Panc1 (cell line): ENCODE results near the gene COL23A1. TPM values are rescaled to one million over a fixed set of nuclear protein-coding genes. Genes with fewer than 3 reads are reported as not detected.

ENCODE experiments used
- ATAC-seq: fragments of 200-7000 bp; cut with Tn5 transposase; 2 replicates; pipeline ENCODE4 v1.9.1; 2020; ENCODE audit warnings: mild to moderate bottlenecking, moderate library complexity
- BruUV-seq: library from RNA; stranded (reverse); fragments of 400-500 nt; replicated peaks from 2 replicates; lab custom pipeline; 2021; lab: Mats Ljungman, UMichigan
- CTCF ChIA-PET: fragments of 300-600 bp; sonication (Branson Sonifier 250); formaldehyde crosslinking; loops from one replicate; lab custom pipeline; 2022; ENCODE audit warnings: antibody characterized with exemption; lab: Charles Lee
- POLR2A ChIA-PET: fragments of 300-600 bp; sonication (Branson Sonifier 250); formaldehyde crosslinking; loops from one replicate; lab custom pipeline; 2022; ENCODE audit warnings: antibody characterized with exemption; lab: Charles Lee
- DNase-seq: peaks from one replicate; pipeline ENCODE4 v3.0.0-alpha.2; 2010; ENCODE audit warnings: low read depth, low spot score
- H3K27ac ChIP-seq: 2 replicates; pipeline ENCODE4 v1.5.1; 2011; ENCODE audit warnings: mild to moderate bottlenecking, low read length, inconsistent platforms
- H3K27me3 ChIP-seq: fragments of 200-500 bp; sonication (Bioruptor generic); 2 replicates; pipeline ENCODE4 v1.6.0; 2014; ENCODE audit warnings: low read length, inconsistent platforms; ENCODE audit not compliant: control insufficient read depth, insufficient read depth
- H3K36me3 ChIP-seq: fragments of 200-500 bp; sonication (Bioruptor generic); 2 replicates; pipeline ENCODE4 v1.5.1; 2014; ENCODE audit warnings: inconsistent platforms, mild to moderate bottlenecking, low read length, moderate library complexity; ENCODE audit not compliant: control insufficient read depth, insufficient read depth
- H3K4me1 ChIP-seq: 2 replicates; pipeline ENCODE4 v1.5.1; 2011; ENCODE audit warnings: inconsistent platforms, mild to moderate bottlenecking, low read length, moderate library complexity; ENCODE audit not compliant: control insufficient read depth, insufficient read depth
- H3K4me3 ChIP-seq, 2 experiments: 2 replicates each; pipeline ENCODE4 v1.5.1; 2011 to 2012; ENCODE audit warnings: low read depth in 2 of 2, low read length in 2 of 2, mild to moderate bottlenecking in 2 of 2, inconsistent platforms in 1 of 2, moderate library complexity in 1 of 2
- H3K9me3 ChIP-seq: fragments of 200-500 bp; sonication (Bioruptor generic); 2 replicates; pipeline ENCODE4 v1.5.1; 2014; ENCODE audit warnings: low read depth, mild to moderate bottlenecking, inconsistent platforms, low read length, moderate library complexity; ENCODE audit not compliant: control insufficient read depth, insufficient read depth
- POLR2AphosphoS5 ChIP-seq: IDR thresholded peaks from 2 replicates; pipeline ENCODE4 v1.6.1; 2012; ENCODE audit warnings: mild to moderate bottlenecking, low read depth, low read length, moderate library complexity
- SIN3A ChIP-seq: IDR thresholded peaks from 2 replicates; pipeline ENCODE4 v1.6.1; 2012; ENCODE audit warnings: low read depth, mild to moderate bottlenecking, low read length, moderate library complexity, borderline replicate concordance; ENCODE audit not compliant: insufficient read depth
- TCF7L2 ChIP-seq: IDR thresholded peaks from 2 replicates; pipeline ENCODE4 v1.6.1; 2011; ENCODE audit warnings: mild to moderate bottlenecking, low read depth, low read length, inconsistent platforms
- in situ Hi-C: cut with HindIII; loops from 2 replicates; pipeline ENCODE4 v1.10.0; 2016; ENCODE audit warnings: low sequenced_read_pairs, low pct_unique_long_range_greater_than_20kb
- intact Hi-C: fragments of 100-400 bp; cut with micrococcal nuclease; formaldehyde crosslinking; loops from one replicate; pipeline ENCODE4 v1.10.0; 2022; ENCODE audit not compliant: unreplicated experiment
- total RNA-seq: library from RNA; stranded (reverse); gene quantifications from one replicate; pipeline ENCODE4 v1.2.1, GENCODE V29; 2021; ENCODE audit not compliant: unreplicated experiment
- TF ChIP-seq, protein P1 (sequence below): fragments of 450-650 bp; IDR thresholded peaks from 2 replicates; pipeline ENCODE4 v1.5.1; 2017; ENCODE audit warnings: mild to moderate bottlenecking
- TF ChIP-seq, protein P2 (sequence below), 2 experiments: IDR thresholded peaks; 2 replicates each; pipeline ENCODE4 v1.6.1; 2011 to 2012; ENCODE audit warnings: low read depth in 2 of 2, control low read depth in 1 of 2, low read length in 1 of 2, mild to moderate bottlenecking in 1 of 2, moderate library complexity in 1 of 2; ENCODE audit not compliant: insufficient read depth in 1 of 2

Gene COL23A1
- total RNA-seq, 1 experiment from 2014 or later, result 0.05 TPM

DNA sequence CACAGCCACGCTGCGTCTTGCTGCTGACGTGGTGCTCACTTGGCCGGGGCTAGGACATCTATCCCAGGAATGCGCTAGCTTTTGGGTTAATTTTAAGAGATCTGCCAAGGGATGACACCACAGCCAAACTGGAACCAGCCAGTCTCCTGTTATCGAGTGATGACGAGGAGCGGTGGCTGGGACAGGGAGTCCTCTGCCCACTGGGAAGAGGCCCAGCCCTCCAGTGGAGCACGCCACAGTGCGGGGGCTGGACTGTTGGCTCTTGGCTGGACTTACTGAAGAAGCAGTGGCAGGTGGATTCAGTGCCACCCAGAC lies 302.4 kb downstream of the COL23A1 start:
- intact Hi-C loops, result loop anchor here (10.0 kb wide), 1 partner anchor 167 kb away; no protein-coding TSS in a partner anchor
- ATAC-seq, result no peak
- H3K27me3 ChIP-seq, result peaks cover 9% of the 10 kb centered on the region

DNA sequence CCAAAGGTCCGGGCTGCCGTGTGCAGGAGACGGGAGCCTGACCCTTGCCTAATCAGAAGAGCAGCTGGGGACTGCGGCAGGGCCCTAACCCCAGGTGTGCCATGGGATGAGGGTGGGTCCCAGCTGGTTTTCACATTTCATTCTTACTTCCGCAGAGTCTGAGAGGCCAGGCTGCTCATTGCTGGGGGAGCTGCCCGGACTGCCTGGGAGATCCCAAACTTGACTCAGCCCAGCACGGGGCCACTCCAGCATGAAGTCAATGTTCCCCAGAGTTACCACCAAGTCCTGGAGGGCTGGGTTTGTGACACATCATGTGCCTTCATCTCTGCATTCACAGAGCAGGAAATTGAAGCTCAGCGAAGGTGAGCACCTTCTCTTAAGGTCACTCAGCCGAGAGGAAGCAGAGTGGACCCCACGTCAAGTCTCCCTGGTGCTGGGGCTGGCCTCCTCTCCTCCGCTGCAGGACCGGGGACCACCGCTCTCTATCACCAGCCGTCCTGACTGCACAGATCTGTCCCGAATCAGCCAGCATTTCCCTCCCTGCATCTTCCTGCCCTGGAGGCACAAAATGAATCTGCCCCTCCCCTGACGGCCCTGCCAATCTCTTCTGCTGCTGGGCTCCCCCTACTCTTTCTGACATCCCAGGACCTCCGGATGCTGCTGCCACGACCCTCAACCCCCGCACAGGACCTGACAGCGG lies 303.0 kb downstream of the COL23A1 start:
- no peaks in the 10 kb centered on the region; the same call in 1 of the 2 replicates for H3K9me3 ChIP-seq
- no TSS peak for BruUV-seq
- no peaks in the 10 kb centered on the region for H3K36me3 ChIP-seq
- no peak for ATAC-seq
- DNase-seq, result no peak
- TF ChIP-seq POLR2AphosphoS5 (no peak), TCF7L2 (no peak), SIN3A (no peak)
- TF ChIP-seq, protein P1, sequence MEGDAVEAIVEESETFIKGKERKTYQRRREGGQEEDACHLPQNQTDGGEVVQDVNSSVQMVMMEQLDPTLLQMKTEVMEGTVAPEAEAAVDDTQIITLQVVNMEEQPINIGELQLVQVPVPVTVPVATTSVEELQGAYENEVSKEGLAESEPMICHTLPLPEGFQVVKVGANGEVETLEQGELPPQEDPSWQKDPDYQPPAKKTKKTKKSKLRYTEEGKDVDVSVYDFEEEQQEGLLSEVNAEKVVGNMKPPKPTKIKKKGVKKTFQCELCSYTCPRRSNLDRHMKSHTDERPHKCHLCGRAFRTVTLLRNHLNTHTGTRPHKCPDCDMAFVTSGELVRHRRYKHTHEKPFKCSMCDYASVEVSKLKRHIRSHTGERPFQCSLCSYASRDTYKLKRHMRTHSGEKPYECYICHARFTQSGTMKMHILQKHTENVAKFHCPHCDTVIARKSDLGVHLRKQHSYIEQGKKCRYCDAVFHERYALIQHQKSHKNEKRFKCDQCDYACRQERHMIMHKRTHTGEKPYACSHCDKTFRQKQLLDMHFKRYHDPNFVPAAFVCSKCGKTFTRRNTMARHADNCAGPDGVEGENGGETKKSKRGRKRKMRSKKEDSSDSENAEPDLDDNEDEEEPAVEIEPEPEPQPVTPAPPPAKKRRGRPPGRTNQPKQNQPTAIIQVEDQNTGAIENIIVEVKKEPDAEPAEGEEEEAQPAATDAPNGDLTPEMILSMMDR, result no peak
- TF ChIP-seq, protein P2, sequence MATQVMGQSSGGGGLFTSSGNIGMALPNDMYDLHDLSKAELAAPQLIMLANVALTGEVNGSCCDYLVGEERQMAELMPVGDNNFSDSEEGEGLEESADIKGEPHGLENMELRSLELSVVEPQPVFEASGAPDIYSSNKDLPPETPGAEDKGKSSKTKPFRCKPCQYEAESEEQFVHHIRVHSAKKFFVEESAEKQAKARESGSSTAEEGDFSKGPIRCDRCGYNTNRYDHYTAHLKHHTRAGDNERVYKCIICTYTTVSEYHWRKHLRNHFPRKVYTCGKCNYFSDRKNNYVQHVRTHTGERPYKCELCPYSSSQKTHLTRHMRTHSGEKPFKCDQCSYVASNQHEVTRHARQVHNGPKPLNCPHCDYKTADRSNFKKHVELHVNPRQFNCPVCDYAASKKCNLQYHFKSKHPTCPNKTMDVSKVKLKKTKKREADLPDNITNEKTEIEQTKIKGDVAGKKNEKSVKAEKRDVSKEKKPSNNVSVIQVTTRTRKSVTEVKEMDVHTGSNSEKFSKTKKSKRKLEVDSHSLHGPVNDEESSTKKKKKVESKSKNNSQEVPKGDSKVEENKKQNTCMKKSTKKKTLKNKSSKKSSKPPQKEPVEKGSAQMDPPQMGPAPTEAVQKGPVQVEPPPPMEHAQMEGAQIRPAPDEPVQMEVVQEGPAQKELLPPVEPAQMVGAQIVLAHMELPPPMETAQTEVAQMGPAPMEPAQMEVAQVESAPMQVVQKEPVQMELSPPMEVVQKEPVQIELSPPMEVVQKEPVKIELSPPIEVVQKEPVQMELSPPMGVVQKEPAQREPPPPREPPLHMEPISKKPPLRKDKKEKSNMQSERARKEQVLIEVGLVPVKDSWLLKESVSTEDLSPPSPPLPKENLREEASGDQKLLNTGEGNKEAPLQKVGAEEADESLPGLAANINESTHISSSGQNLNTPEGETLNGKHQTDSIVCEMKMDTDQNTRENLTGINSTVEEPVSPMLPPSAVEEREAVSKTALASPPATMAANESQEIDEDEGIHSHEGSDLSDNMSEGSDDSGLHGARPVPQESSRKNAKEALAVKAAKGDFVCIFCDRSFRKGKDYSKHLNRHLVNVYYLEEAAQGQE (IDR thresholded peaks at IDR 0.05; ENCODE audit: insufficient read depth in 1 of 2, low read depth in 2 of 2, low read length in 1 of 2), result no peak
- intact Hi-C loops (loop anchor here (10.0 kb wide), 1 partner anchor 168 kb away; no protein-coding TSS in a partner anchor), in situ Hi-C loops (no loop called here)
- H3K4me1 ChIP-seq, result peaks cover 5% of the 10 kb centered on the region
- POLR2A ChIA-PET, result no interaction called here
- H3K4me3 ChIP-seq, result no peak overlapping the region
- H3K27me3 ChIP-seq, result peaks cover 9% of the 10 kb centered on the region
- CTCF ChIA-PET, result no interaction called here
- no peak overlapping the region for H3K27ac ChIP-seq

More for the DNA sequence above, 302.4 kb downstream of the COL23A1 start:
- TF ChIP-seq TCF7L2 (no peak), POLR2AphosphoS5 (no peak), SIN3A (no peak)
- TF ChIP-seq, protein P1, result no peak
- TF ChIP-seq, protein P2 (IDR thresholded peaks at IDR 0.05; ENCODE audit: insufficient read depth in 1 of 2, low read depth in 2 of 2, low read length in 1 of 2), result no peak
- no TSS peak for BruUV-seq
- no peak for DNase-seq
- no peak overlapping the region for H3K27ac ChIP-seq
- ChIA-PET POLR2A (no interaction called here), CTCF (no interaction called here)
- H3K36me3 ChIP-seq, result no peaks in the 10 kb centered on the region
- no peaks in the 10 kb centered on the region; the same call in 1 of the 2 replicates for H3K9me3 ChIP-seq
- peaks cover 5% of the 10 kb centered on the region for H3K4me1 ChIP-seq
- no peak overlapping the region for H3K4me3 ChIP-seq
- in situ Hi-C loops, result no loop called here
